ENCODE data around the gene LIN9. TPM values are rescaled to one million over a fixed set of nuclear protein-coding genes. Genes with fewer than 3 reads are reported as not detected.

The LIN9 gene
- total and polyA plus RNA-seq, 2 donors (not counting 3 experiments of a cell fraction or from before 2014, with no cell fraction given): 2.5 to 7.6 TPM

GRCh38 chr1:226281058-226281457 lies 27.9 kb downstream of the LIN9 start:
- H3K9me1 ChIP-seq (replicated peaks; ENCODE audit: control insufficient read depth, extremely low read depth, insufficient read depth, low read length): no peaks in the 10 kb centered on the region
- H4K20me1 ChIP-seq (replicated peaks; ENCODE audit: control insufficient read depth, extremely low read depth, insufficient read depth, low read length): no peaks in the 10 kb centered on the region
- no peak for FAIRE-seq
- no peak for DNase-seq (ENCODE audit: low read depth, low spot score)
- no peak overlapping the region for H3K4me3 ChIP-seq (replicated peaks in 1 of 3; ENCODE audit: insufficient read depth in 1 of 3, low read depth in 1 of 3, low read length in 3 of 3)
- TF ChIP-seq GATA2 (IDR thresholded peaks at IDR 0.05; ENCODE audit: insufficient read depth, insufficient read length, low read depth, low read length) (no peak), CTCF (IDR thresholded peaks at IDR 0.05; ENCODE audit: extremely low read depth in 1 of 2, insufficient read depth in 1 of 2, low read depth in 1 of 2, low read length in 2 of 2) (no peak), POLR2AphosphoS5 (IDR thresholded peaks at IDR 0.05; ENCODE audit: insufficient read depth, low read depth, low read length) (no peak), MAX (IDR thresholded peaks at IDR 0.05; ENCODE audit: insufficient read depth, insufficient read length) (no peak), EZH2 (IDR thresholded peaks at IDR 0.05; ENCODE audit: borderline replicate concordance, low read depth, low read length, severe bottlenecking) (no peak), POLR2A (IDR thresholded peaks at IDR 0.05; ENCODE audit: low read depth, low read length) (no peak), FOS (IDR thresholded peaks at IDR 0.05; ENCODE audit: borderline replicate concordance, insufficient read depth, low read length) (no peak), JUN (IDR thresholded peaks at IDR 0.05; ENCODE audit: borderline replicate concordance, insufficient read depth, insufficient read length, low read depth) (no peak), MYC (IDR thresholded peaks at IDR 0.05; ENCODE audit: low read depth, low read length) (no peak)
- BruUV-seq (replicated peaks): no TSS peak
- intact Hi-C loops (cut with micrococcal nuclease) (no loop called here), dilution Hi-C loops (cut with MboI; ENCODE audit: extremely low pct_ligation_motif_present, low sequenced_read_pairs) (no loop called here)
- H3K9me3 ChIP-seq (replicated peaks; ENCODE audit: control insufficient read depth, insufficient read depth, low read length): no peaks in the 10 kb centered on the region
- no peaks in the 10 kb centered on the region for H3K27me3 ChIP-seq (ENCODE audit: control insufficient read depth in 2 of 2, insufficient read depth in 2 of 2, low read length in 2 of 2)
- no peaks in the 10 kb centered on the region for H3K79me2 ChIP-seq (ENCODE audit: control insufficient read depth, insufficient read depth, low read length)
- H2AFZ ChIP-seq (ENCODE audit: low read depth, low read length): no peak overlapping the region
- no peak overlapping the region for H3K9ac ChIP-seq (replicated peaks; ENCODE audit: extremely low read depth, insufficient read depth, low read length)
- H3K27ac ChIP-seq (ENCODE audit: insufficient read depth, low read depth, low read length): no peak overlapping the region
- no peaks in the 10 kb centered on the region for H3K36me3 ChIP-seq (ENCODE audit: control insufficient read depth in 2 of 2, extremely low read depth in 1 of 2, insufficient read depth in 2 of 2, low read length in 2 of 2)
- no peak overlapping the region for H3K4me2 ChIP-seq (ENCODE audit: insufficient read depth, low read length)
- H3K4me1 ChIP-seq (ENCODE audit: control insufficient read depth, extremely low read depth, insufficient read depth, low read length): no peaks in the 10 kb centered on the region
- POLR2A ChIA-PET: no interaction called here
- CTCF ChIA-PET: no interaction called here

Measured in endothelial cell of umbilical vein (primary cell).